NCI-H1105 treated with DMSO at 0.1 percent for 48 hours (cell line): Measurements from ENCODE around the gene CHCHD2.
"Not testable (repeated sequence)": the region's sequence is repeated elsewhere in the genome, so short reads cannot be mapped to it uniquely, and the experiment has no call there.

ENCODE experiments used
- DNase-seq: peaks from one replicate; lab custom pipeline; 2025; lab: John Stamatoyannopoulos, UW

Gene CHCHD2

DNA sequence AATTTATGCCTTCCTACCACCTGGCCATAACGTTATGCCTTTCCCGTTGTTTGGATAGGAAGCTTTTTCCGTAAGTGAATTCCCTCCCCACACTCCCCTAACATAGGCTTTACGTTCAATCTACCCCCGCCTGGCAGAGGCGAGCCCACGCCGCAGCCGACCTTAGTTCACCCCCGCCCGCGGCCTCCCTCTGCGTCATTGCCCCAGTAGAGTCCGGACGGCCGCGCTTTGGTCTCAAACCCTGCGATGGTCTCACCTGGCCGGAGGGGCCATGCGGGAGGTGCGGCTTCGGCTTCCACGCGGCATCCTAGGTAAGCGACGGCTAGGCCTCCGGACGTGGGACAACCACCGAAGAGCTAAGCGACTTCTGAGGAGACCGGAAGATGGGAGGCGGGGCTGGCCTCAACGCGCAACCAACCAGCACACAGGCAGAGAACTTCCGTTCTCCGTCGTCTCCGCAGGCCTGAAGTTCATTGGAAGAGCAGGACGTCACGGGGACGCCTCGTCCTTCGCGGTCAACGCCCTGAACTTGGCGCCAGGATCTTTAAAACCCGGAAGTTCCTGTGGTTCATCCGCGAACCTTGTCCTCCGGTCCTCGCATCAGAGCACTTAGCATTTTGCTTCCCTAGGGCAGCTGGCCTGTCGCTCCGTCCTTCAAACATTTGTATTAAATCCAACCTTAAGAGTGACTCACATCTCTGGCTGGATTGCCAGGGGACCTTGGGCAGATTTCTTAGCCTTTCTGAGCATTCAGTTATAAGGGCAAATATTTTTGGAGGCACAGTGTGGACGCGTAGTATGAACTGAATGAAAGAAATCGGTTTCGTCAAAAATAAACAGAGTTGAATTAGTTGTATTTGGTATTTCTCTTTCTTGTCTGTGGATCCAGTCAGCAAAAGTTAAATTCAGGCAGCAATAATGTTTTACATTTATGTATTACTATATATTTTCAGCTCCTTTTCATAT, at the start of gene CHCHD2:
Gene CHCHD2 (minus strand): TSS at position 369 of the 966 bp plus-strand sequence. CDS start 63 bp downstream, at position 306.
- peak; percentile 99 for DNase-seq

GRCh38 chr7:56131062-56131461, 24.8 kb upstream of the CHCHD2 start:
- not testable (repeated sequence) for DNase-seq

DNA sequence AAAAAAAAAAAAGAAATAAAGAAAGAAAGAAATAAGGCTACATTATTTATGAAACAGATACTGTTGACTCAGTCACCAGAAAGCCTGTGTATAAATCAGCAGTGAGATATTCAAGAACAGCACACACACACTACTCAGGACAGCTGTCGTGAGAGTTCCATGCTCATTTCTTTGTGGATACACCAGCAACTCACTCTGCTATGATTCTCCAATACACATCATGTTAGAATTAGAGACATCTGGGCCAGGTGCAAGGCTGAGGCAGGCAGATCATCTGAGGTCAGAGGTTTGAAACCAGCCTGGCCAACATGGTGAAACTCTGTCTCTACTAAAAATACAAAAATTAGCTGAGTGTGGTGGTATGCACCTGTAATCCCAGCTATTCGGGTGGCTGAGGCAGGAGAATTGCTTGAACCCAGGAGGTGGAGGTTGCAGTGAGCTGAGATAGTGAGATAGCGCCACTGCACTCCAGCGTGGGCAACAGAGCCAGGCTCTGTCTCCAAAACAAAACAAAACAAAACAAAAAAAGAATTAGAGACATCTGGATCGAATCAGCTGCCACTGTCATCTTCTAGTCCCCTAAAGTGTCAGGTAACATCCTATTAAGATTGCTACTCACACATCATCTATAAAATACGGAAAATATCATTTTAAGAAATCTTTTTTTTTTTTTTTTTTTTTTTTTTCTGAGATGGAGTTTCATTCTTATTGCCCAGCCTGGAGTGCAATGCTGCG, 21.1 kb upstream of the CHCHD2 start:
- no peak for DNase-seq

- no peak for DNase-seq
These were observed 19.6 kb upstream of the CHCHD2 start for GRCh38 chr7:56125831-56126230.

- DNase-seq, result no peak
These were observed 18.7 kb upstream of the CHCHD2 start for GRCh38 chr7:56124981-56125380.

DNA sequence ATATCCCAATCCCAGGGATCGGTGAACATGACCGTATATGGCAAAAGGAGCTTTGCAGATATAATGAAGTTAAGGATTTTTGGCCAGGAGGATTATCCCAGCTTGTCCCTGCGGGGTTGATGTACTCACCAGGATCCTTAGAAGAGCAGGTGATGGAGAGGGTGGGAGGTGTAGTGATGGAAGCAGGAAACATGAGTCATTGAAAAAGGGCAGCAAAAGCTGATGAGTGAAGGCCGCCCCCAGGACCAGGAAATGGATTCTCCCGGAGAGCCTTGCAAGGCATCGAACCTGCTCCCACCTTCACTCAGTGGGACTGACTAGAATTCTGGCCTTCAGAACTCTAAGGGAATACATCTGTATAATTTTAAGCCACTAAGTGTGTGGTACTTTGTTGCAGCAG, 15.2 kb upstream of the CHCHD2 start:
- DNase-seq, result no peak

DNA sequence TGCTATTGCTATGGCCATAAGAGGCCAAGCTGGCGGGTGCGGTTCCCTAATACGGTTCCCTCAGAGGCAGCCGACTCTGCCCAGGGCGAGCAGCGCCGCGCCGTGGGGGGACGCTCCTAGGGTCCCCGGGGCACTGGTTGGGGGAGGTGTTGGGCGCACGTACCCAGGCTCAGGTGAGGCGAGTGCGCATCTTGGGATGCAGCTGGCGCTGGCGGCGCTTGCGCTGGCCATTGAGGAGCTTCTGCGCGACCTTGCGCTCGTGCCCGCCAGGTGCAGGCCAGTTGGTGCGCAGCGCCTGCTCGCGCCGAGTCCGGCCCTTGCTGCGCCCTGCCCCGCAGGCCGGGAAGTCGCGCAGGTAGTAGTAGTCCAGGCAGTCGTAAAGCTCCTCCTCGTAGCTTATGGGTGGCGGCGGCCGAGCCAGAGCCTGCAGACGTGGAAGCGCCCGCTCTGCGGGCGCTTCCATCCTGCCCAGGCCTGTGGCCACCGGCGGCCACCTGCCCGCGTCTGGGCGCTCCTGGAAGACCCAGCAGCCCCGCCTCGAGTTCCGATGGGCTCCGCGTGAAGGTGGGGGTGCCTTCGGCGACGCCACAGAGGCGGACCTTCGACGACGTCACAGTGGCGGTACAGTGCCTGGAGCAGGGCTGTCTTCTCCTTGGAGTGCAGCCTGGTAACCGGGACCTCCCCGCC, 9.7 kb upstream of the CHCHD2 start, which contains the start of gene NUPR2:
Gene NUPR2 (minus strand): TSS at position 566 of the 687 bp plus-strand sequence. CDS start 103 bp downstream, at position 463.
- DNase-seq, result no peak

GRCh38 chr7:56112244-56112643, 6.0 kb upstream of the CHCHD2 start:
- DNase-seq, result not testable (repeated sequence)

- DNase-seq, result no peak
These were observed 4.3 kb upstream of the CHCHD2 start for GRCh38 chr7:56110611-56111010.

DNA sequence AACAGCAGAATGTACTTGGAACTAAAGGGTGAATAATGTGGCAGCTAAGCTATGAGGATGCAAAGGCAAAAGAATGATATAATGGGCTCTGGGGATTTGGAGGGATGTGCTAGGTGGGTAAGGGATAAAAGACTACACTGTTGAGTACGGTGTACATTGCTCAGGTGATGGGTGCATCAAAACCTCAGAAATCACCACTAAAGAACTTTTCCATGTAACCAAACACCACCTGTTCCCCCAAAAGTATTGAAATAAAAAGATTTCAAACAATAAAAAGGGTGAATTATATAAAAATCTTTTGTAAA, 1.6 kb upstream of the CHCHD2 start:
- DNase-seq, result no peak

DNA sequence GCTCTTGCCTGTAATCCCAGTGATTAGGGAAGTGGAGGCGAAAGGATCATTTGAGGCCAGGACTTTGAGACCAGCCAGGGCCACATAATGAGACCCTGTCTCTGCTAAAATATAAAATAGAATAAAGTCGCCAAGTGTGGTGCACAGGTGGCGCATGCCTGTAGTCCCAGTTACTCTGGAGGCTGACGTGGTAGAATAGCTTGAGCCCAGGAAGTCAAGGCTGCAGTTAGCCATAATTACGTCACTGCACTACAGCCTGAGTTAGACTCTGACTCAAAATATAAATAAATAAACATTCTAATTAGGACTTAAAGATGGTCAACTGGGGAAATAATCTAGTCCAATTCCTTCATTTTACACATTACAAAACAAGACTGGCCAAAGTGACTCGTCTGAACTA, 768 bp downstream of the CHCHD2 start:
- DNase-seq, result no peak

GRCh38 chr7:56104138-56104537, 2.1 kb downstream of the CHCHD2 start:
- not testable (repeated sequence) for DNase-seq

DNA sequence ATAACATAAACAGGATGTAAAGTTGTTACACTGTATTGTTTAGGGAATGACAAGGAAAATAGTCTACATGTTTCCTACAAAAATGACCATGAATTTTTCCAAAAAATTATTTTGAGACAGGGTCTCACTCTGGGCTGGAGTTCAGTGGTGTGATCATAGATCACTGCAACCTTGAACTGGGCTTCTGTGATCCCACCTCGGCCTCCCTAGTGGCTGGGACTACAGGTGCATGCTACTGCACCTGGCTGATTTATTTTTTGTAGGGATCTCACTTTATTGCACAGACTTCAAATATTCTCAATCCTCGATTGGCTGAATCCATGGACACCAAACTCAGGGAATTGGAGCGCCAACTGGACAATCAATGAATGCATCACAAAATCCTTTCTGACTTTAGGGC, 6.6 kb downstream of the CHCHD2 start:
- DNase-seq, result no peak

- not testable (repeated sequence) for DNase-seq
These were observed 7.9 kb downstream of the CHCHD2 start for GRCh38 chr7:56098187-56099008.

- no peak for DNase-seq
These were observed 8.6 kb downstream of the CHCHD2 start for GRCh38 chr7:56097700-56098099.

- peak; percentile 54 for DNase-seq
These were observed 13.3 kb downstream of the CHCHD2 start, which contains the start of gene PHKG1 for GRCh38 chr7:56092789-56093531. PHKG1 (minus strand) TSS chr7:56092952; CDS start chr7:56088941, 4,011 bp downstream.

GRCh38 chr7:56092388-56092787, 13.9 kb downstream of the CHCHD2 start:
- DNase-seq, result not testable (repeated sequence)

- no peak for DNase-seq
These were observed 14.7 kb downstream of the CHCHD2 start for GRCh38 chr7:56091591-56091990.

- DNase-seq, result no peak
These were observed 18.8 kb downstream of the CHCHD2 start for GRCh38 chr7:56087445-56087844.

GRCh38 chr7:56086761-56087160, 19.5 kb downstream of the CHCHD2 start:
- DNase-seq, result no peak
